HG03280 (cell line): ENCODE data around the gene SPTBN2.

Source experiments
- ATAC-seq: cut with Tn5 transposase; IDR thresholded peaks from one replicate; pipeline ENCODE4 v1.9.1; 2021; ENCODE audit warnings: mild to moderate bottlenecking, moderate library complexity; ENCODE audit not compliant: unreplicated experiment

SPTBN2 gene

GRCh38 chr11:66686801-66687750 lies 41.9 kb downstream of the SPTBN2 start:
- no peak for ATAC-seq

- ATAC-seq: no peak
Observed at GRCh38 chr11:66686100-66686785, 42.8 kb downstream of the SPTBN2 start.

GRCh38 chr11:66685276-66686099 lies 43.5 kb downstream of the SPTBN2 start:
- ATAC-seq: no peak

GRCh38 chr11:66684635-66685034 lies 44.4 kb downstream of the SPTBN2 start:
- ATAC-seq: no peak

GRCh38 chr11:66683877-66684276 lies 45.1 kb downstream of the SPTBN2 start:
- no peak for ATAC-seq

- ATAC-seq: no peak
Observed at GRCh38 chr11:66680966-66681645, 47.9 kb downstream of the SPTBN2 start.

- peak; percentile 88 for ATAC-seq
Observed at GRCh38 chr11:66677599-66678375, 51.2 kb downstream of the SPTBN2 start, which contains the start of gene RBM4B. Gene RBM4B, minus strand, starts transcription at chr11:66677887. Its CDS starts 808 bp downstream, at chr11:66677079.

- ATAC-seq: no peak
Observed at GRCh38 chr11:66676931-66677598, 52.0 kb downstream of the SPTBN2 start.

GRCh38 chr11:66676282-66676919 lies 52.6 kb downstream of the SPTBN2 start:
- no peak for ATAC-seq

- no peak for ATAC-seq
Observed at GRCh38 chr11:66674964-66675602, 53.9 kb downstream of the SPTBN2 start.

GRCh38 chr11:66670816-66671215 lies 58.2 kb downstream of the SPTBN2 start:
- no peak for ATAC-seq

GRCh38 chr11:66665369-66665768 lies 63.6 kb downstream of the SPTBN2 start:
- no peak for ATAC-seq

- no peak for ATAC-seq
Observed at GRCh38 chr11:66663741-66664296, 65.2 kb downstream of the SPTBN2 start.

- ATAC-seq: no peak
Observed at GRCh38 chr11:66659763-66660162, 69.3 kb downstream of the SPTBN2 start.

GRCh38 chr11:66653123-66653522 lies 75.9 kb downstream of the SPTBN2 start:
- ATAC-seq: no peak

GRCh38 chr11:66652651-66653050 lies 76.4 kb downstream of the SPTBN2 start:
- no peak for ATAC-seq

GRCh38 chr11:66651016-66651415 lies 78.0 kb downstream of the SPTBN2 start:
- no peak for ATAC-seq

GRCh38 chr11:66649903-66650302 lies 79.1 kb downstream of the SPTBN2 start:
- ATAC-seq: no peak
